ENCODE measurements around the gene SLC7A7. TPM values are rescaled to one million over a fixed set of nuclear protein-coding genes. Genes with fewer than 3 reads are reported as not detected.

Gene SLC7A7
- total and polyA plus RNA-seq, 2 of the 13 experiments (the other 11 are each of a cell fraction or from before 2014, with no cell fraction given) = 0.13 to 0.63 TPM

DNA sequence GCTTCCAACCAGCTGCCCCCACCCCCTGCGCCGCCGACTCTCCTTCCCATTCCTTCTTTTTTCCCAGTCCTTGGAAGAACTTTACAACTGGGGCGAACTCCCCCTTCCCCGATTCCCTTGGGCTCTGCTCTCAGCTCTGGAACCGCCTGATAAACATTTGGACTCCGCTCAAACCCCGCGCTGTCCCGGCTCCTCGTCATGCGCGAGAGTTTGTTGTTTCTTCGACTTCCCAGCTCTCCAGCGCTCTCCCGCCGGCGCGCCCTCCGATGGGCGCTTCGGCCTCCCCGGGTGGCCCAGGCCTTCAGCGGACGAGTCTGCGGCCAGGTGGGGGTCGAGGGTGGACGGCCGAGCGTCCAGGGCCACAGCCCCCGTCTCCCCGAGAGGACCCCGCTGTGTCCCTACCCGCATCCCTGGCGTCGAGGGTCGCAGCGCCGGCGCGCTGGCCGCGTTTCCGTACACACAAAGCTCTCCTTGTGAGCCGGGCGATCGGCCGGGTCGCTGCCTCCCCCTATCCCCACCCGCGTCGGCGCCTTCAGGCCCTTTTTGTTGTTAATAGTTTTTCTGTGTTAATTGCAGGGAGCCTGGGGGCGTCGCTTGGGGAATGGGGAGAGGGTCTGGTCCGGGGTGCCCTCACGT is 22.0 kb upstream of the SLC7A7 start (continued):
- TF ChIP-seq GMEB1 (CRISPR knock-in tag; IDR thresholded peaks at IDR 0.05; ENCODE audit: borderline replicate concordance) (peak; percentile 58; the same call in 1 of the 2 replicates), NAIF1 (CRISPR knock-in tag; IDR thresholded peaks at IDR 0.05; ENCODE audit: borderline replicate concordance) (no peak), ZNF496 (CRISPR knock-in tag; IDR thresholded peaks at IDR 0.05; ENCODE audit: insufficient replicate concordance) (no peak), TRIM22 (IDR thresholded peaks at IDR 0.05) (no peak), ZNF564 (CRISPR knock-in tag; IDR thresholded peaks at IDR 0.05) (peak; percentile 36; the same call in 1 of the 2 replicates), TCF7 (IDR thresholded peaks at IDR 0.05; ENCODE audit: low read depth) (no peak), DMTF1 (CRISPR knock-in tag; IDR thresholded peaks at IDR 0.05) (no peak; the same call in 1 of the 2 replicates), HIVEP1 (CRISPR knock-in tag; IDR thresholded peaks at IDR 0.05) (peak; percentile 89), CAMTA2 (CRISPR knock-in tag; IDR thresholded peaks at IDR 0.05; ENCODE audit: borderline replicate concordance) (no peak; the same call in 1 of the 2 replicates), ZNF768 (CRISPR knock-in tag; IDR thresholded peaks at IDR 0.05) (peak; percentile 62; the same call in 1 of the 2 replicates), KDM5B (CRISPR knock-in tag; IDR thresholded peaks at IDR 0.05; ENCODE audit: borderline replicate concordance) (peak; percentile 66; the same call in 1 of the 2 replicates), KMT2A (CRISPR knock-in tag; IDR thresholded peaks at IDR 0.05) (peak; percentile 69; the same call in 1 of the 2 replicates), NRL (CRISPR knock-in tag; IDR thresholded peaks at IDR 0.05; ENCODE audit: borderline replicate concordance) (peak; percentile 78; the same call in 1 of the 2 replicates)
- TF ChIP-seq, protein P1, sequence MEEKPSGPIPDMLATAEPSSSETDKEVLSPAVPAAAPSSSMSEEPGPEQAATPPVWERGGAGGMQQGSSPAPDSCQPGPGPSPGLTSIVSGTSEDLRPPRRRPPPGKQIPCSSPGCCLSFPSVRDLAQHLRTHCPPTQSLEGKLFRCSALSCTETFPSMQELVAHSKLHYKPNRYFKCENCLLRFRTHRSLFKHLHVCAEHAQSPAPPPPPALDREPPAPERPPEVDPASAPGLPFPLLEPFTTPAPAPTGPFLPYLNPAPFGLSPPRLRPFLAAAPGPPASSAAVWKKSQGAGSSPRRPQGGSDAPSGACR (CRISPR knock-in tag; IDR thresholded peaks at IDR 0.05) = no peak; the same call in 1 of the 2 replicates
- TF ChIP-seq, protein P2, sequence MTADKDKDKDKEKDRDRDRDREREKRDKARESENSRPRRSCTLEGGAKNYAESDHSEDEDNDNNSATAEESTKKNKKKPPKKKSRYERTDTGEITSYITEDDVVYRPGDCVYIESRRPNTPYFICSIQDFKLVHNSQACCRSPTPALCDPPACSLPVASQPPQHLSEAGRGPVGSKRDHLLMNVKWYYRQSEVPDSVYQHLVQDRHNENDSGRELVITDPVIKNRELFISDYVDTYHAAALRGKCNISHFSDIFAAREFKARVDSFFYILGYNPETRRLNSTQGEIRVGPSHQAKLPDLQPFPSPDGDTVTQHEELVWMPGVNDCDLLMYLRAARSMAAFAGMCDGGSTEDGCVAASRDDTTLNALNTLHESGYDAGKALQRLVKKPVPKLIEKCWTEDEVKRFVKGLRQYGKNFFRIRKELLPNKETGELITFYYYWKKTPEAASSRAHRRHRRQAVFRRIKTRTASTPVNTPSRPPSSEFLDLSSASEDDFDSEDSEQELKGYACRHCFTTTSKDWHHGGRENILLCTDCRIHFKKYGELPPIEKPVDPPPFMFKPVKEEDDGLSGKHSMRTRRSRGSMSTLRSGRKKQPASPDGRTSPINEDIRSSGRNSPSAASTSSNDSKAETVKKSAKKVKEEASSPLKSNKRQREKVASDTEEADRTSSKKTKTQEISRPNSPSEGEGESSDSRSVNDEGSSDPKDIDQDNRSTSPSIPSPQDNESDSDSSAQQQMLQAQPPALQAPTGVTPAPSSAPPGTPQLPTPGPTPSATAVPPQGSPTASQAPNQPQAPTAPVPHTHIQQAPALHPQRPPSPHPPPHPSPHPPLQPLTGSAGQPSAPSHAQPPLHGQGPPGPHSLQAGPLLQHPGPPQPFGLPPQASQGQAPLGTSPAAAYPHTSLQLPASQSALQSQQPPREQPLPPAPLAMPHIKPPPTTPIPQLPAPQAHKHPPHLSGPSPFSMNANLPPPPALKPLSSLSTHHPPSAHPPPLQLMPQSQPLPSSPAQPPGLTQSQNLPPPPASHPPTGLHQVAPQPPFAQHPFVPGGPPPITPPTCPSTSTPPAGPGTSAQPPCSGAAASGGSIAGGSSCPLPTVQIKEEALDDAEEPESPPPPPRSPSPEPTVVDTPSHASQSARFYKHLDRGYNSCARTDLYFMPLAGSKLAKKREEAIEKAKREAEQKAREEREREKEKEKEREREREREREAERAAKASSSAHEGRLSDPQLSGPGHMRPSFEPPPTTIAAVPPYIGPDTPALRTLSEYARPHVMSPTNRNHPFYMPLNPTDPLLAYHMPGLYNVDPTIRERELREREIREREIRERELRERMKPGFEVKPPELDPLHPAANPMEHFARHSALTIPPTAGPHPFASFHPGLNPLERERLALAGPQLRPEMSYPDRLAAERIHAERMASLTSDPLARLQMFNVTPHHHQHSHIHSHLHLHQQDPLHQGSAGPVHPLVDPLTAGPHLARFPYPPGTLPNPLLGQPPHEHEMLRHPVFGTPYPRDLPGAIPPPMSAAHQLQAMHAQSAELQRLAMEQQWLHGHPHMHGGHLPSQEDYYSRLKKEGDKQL (CRISPR knock-in tag; IDR thresholded peaks at IDR 0.05; ENCODE audit: low read depth) = no peak

All from HepG2 (cell line).